ENCODE data around the gene MOGAT2.

The MOGAT2 gene

DNA sequence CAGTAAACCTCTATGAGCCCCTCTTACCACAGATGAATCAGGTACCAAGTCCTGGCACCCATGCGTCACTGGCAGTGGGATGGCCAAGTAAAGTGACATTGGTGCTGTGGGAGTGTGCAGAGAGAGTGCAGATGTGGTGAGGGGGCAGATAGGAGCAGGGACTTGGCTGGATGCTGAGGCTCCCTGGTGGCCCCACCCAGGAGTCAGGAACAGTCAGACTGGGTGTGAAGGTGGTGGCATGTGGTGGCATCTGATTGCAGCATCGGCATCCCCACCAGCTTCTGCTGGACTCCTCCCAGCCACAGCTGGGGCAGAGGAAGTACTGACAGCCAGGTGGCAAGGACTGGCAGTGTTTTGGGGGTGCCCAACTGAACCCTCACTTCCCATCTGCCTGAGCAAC lies 62.3 kb downstream of the MOGAT2 start:
- H3K4me3 ChIP-seq (ENCODE audit: low read length in 2 of 2), result no peak overlapping the region
- no peaks in the 10 kb centered on the region for H3K9me3 ChIP-seq (ENCODE audit: control insufficient read depth in 2 of 2, low read length in 2 of 2)
- no peaks in the 10 kb centered on the region for H3K36me3 ChIP-seq (ENCODE audit: control insufficient read depth in 2 of 2, insufficient read depth in 2 of 2, low read length in 2 of 2)
- H3K27me3 ChIP-seq (ENCODE audit: control insufficient read depth in 2 of 2, insufficient read depth in 2 of 2, low read length in 2 of 2), result no peaks in the 10 kb centered on the region
- no peak overlapping the region for H3K27ac ChIP-seq (ENCODE audit: low read depth in 2 of 2, low read length in 2 of 2)
- H3K9ac ChIP-seq (ENCODE audit: low read depth in 1 of 2, low read length in 2 of 2), result no peak overlapping the region
- H3K4me1 ChIP-seq (ENCODE audit: control insufficient read depth in 2 of 2, insufficient read depth in 2 of 2, low read length in 2 of 2), result no peaks in the 10 kb centered on the region

DNA sequence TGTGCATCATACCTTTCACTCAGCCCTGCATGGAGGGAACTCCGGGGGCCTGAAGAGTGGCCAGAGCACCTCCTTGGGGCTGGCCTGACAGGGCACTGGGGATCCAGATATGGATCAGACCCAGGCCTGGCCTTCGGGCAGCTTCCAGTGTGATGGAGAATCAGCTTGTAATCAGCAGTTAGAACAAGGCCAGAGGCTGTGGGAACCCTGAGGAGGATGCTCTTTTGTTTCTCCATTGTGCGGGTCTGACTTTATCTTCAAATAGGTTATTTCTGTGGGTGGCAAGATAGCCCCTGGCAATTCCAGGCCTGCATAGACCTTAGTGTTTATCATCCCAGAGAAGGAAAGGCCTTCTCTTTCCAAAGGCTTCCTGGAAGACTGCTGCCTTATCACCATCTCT lies 63.2 kb downstream of the MOGAT2 start:
- H3K27me3 ChIP-seq (ENCODE audit: control insufficient read depth in 2 of 2, insufficient read depth in 2 of 2, low read length in 2 of 2), result no peaks in the 10 kb centered on the region
- no peak overlapping the region for H3K27ac ChIP-seq (ENCODE audit: low read depth in 2 of 2, low read length in 2 of 2)
- H3K4me1 ChIP-seq (ENCODE audit: control insufficient read depth in 2 of 2, insufficient read depth in 2 of 2, low read length in 2 of 2), result peaks cover 0 to under 1% of the 10 kb centered on the region in 2 donors
- no peaks in the 10 kb centered on the region for H3K36me3 ChIP-seq (ENCODE audit: control insufficient read depth in 2 of 2, insufficient read depth in 2 of 2, low read length in 2 of 2)
- no peak overlapping the region for H3K9ac ChIP-seq (ENCODE audit: low read depth in 1 of 2, low read length in 2 of 2)
- H3K4me3 ChIP-seq (ENCODE audit: low read length in 2 of 2), result no peak overlapping the region
- no peaks in the 10 kb centered on the region for H3K9me3 ChIP-seq (ENCODE audit: control insufficient read depth in 2 of 2, low read length in 2 of 2)

DNA sequence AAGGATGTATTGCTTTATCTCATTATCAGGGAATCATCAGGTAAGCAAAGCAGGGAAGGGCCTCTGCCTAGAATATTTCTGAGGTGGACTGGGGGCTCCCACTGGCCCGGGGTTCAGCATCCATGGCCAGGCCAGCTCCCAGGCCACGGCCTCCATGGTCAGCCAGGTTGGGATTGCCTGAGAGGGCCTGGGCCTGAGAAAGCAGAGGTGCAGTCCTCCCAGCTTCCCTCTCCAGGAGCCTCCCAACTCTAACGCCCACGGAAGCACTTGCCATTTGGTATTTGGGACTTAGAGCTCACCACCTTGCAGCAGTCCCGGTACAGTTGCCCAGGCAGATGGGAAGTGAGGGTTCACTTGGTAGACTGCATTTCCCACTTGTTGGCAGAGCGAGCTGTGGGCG lies 63.7 kb downstream of the MOGAT2 start:
- Histone ChIP-seq H3K4me3 (ENCODE audit: low read length in 2 of 2) (no peak overlapping the region), H3K27ac (ENCODE audit: low read depth in 2 of 2, low read length in 2 of 2) (no peak overlapping the region), H3K27me3 (ENCODE audit: control insufficient read depth in 2 of 2, insufficient read depth in 2 of 2, low read length in 2 of 2) (no peaks in the 10 kb centered on the region), H3K36me3 (ENCODE audit: control insufficient read depth in 2 of 2, insufficient read depth in 2 of 2, low read length in 2 of 2) (no peaks in the 10 kb centered on the region), H3K4me1 (ENCODE audit: control insufficient read depth in 2 of 2, insufficient read depth in 2 of 2, low read length in 2 of 2) (peaks cover 0 to 5% of the 10 kb centered on the region in 2 donors), H3K9me3 (ENCODE audit: control insufficient read depth in 2 of 2, low read length in 2 of 2) (no peaks in the 10 kb centered on the region), H3K9ac (ENCODE audit: low read depth in 1 of 2, low read length in 2 of 2) (no peak overlapping the region)

DNA sequence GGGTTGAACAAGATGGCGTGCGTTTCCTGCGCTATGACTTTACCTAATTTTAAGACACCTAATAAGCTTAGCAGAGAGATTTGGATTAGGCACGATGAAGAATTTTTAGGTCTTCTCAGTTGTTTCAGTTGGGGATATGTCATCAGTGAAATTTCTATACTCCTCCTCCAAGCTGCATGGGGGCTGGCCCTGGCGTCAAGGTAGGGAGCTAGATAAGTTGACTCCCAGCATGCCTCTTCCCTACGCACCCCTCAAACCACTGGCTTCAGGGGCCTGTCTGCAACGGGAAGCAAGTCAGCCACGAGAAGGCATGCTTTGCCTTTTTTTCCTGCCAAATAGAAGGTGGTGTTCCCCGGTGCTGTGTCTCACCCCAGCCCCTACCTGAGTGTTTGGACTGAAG lies 64.2 kb downstream of the MOGAT2 start:
- H3K27me3 ChIP-seq (ENCODE audit: control insufficient read depth in 2 of 2, insufficient read depth in 2 of 2, low read length in 2 of 2), result no peaks in the 10 kb centered on the region
- H3K9me3 ChIP-seq (ENCODE audit: control insufficient read depth in 2 of 2, low read length in 2 of 2), result no peaks in the 10 kb centered on the region
- H3K9ac ChIP-seq (ENCODE audit: low read depth in 1 of 2, low read length in 2 of 2), result no peak overlapping the region
- no peak overlapping the region for H3K4me3 ChIP-seq (ENCODE audit: low read length in 2 of 2)
- no peaks in the 10 kb centered on the region for H3K36me3 ChIP-seq (ENCODE audit: control insufficient read depth in 2 of 2, insufficient read depth in 2 of 2, low read length in 2 of 2)
- peaks cover 0 to 5% of the 10 kb centered on the region in 2 donors for H3K4me1 ChIP-seq (ENCODE audit: control insufficient read depth in 2 of 2, insufficient read depth in 2 of 2, low read length in 2 of 2)
- H3K27ac ChIP-seq (ENCODE audit: low read depth in 2 of 2, low read length in 2 of 2), result no peak overlapping the region
